Fibroblast of lung (primary cell): ENCODE data around the gene ABR. TPM values are rescaled to one million over a fixed set of nuclear protein-coding genes. Genes with fewer than 3 reads are reported as not detected.

ENCODE experiments used
- DNase-seq, 2 donors: peaks; one replicate each; pipeline versions ENCODE4 v3.0.0 to v3.0.0-alpha.2; 2010; ENCODE audit warnings: low read depth in 2 of 2
- H2AFZ ChIP-seq: 2 replicates; pipeline ENCODE4 v1.5.1; 2012; ENCODE audit warnings: low read length, control low read depth, inconsistent platforms
- H3K27ac ChIP-seq: 2 replicates; pipeline ENCODE4 v1.5.1; 2011; ENCODE audit warnings: low read length, control low read depth; ENCODE audit not compliant: insufficient read depth
- H3K27me3 ChIP-seq: 2 replicates; pipeline ENCODE4 v1.5.1; 2011; ENCODE audit warnings: mild to moderate bottlenecking, low read length; ENCODE audit not compliant: control insufficient read depth, insufficient read depth
- H3K36me3 ChIP-seq: 2 replicates; pipeline ENCODE4 v1.5.1; 2011; ENCODE audit warnings: low read length; ENCODE audit not compliant: control insufficient read depth, insufficient read depth
- H3K4me1 ChIP-seq: 2 replicates; pipeline ENCODE4 v1.5.1; 2011; ENCODE audit warnings: low read length; ENCODE audit not compliant: control insufficient read depth, insufficient read depth; ENCODE audit errors: extremely low read depth
- H3K4me2 ChIP-seq: 2 replicates; pipeline ENCODE4 v1.5.1; 2011; ENCODE audit warnings: low read length, control low read depth; ENCODE audit not compliant: insufficient read depth; ENCODE audit errors: extremely low read depth
- H3K4me3 ChIP-seq, 4 experiments: fragments of 200-600 bp in 1 of 4; sonication (generic) in 1 of 4; replicated peaks in 1 of 4; 2 replicates each; pipeline ENCODE4 v1.5.1; 2011 to 2016; ENCODE audit warnings: low read length in 4 of 4, low read depth in 3 of 4, mild to moderate bottlenecking in 3 of 4, control low read depth in 2 of 4, inconsistent platforms in 1 of 4, mixed read lengths in 1 of 4; ENCODE audit not compliant: insufficient read depth in 1 of 4; ENCODE audit errors: control extremely low read depth in 1 of 4
- H3K79me2 ChIP-seq: 2 replicates; pipeline ENCODE4 v1.5.1; 2012; ENCODE audit warnings: mild to moderate bottlenecking, low read length, inconsistent platforms; ENCODE audit not compliant: control insufficient read depth, insufficient read depth
- H3K9ac ChIP-seq: 2 replicates; pipeline ENCODE4 v1.5.1; 2011; ENCODE audit warnings: mild to moderate bottlenecking, low read length, control low read depth; ENCODE audit not compliant: insufficient read depth
- H3K9me3 ChIP-seq: 2 replicates; pipeline ENCODE4 v1.5.1; 2012; ENCODE audit warnings: low read depth, low read length; ENCODE audit not compliant: control insufficient read depth, insufficient read depth
- H4K20me1 ChIP-seq: 2 replicates; pipeline ENCODE4 v1.5.1; 2011; ENCODE audit warnings: low read length; ENCODE audit not compliant: control insufficient read depth, insufficient read depth; ENCODE audit errors: extremely low read depth
- CTCF ChIP-seq, 2 donors: IDR thresholded peaks in 1 of 2; conservative IDR thresholded peaks in 1 of 2; 1 replicate in 1 of 2; 2 replicates in 1 of 2; pipeline ENCODE4 v1.5.1; 2011 to 2012; ENCODE audit warnings: low read length in 2 of 2, control low read depth in 1 of 2, inconsistent platforms in 1 of 2, low read depth in 1 of 2, mild to moderate bottlenecking in 1 of 2
- EZH2 ChIP-seq: IDR thresholded peaks from 2 replicates; pipeline ENCODE4 v1.5.1; 2012; ENCODE audit warnings: low read length, control low read depth, mild to moderate bottlenecking; ENCODE audit errors: missing control alignments
- polyA plus RNA-seq, 2 donors: library from polyadenylated mRNA; depleted of rRNA in 1 of 2; stranded (reverse) in 1 of 2; unstranded in 1 of 2; fragments of >200 nt; gene quantifications; 2 replicates each; pipeline ENCODE4 v1.2.1, GENCODE V29; 2011 to 2012; ENCODE audit warnings: missing spikeins in 1 of 2
- total RNA-seq: library from RNA; depleted of rRNA; stranded (reverse); fragments of >200 nt; gene quantifications from 2 replicates; pipeline ENCODE4 v1.2.1, GENCODE V29; 2014

The ABR gene
- total and polyA plus RNA-seq, 2 donors (not counting 1 experiment from before 2014, with no cell fraction given), result 43.7 to 84.7 TPM

- H4K20me1 ChIP-seq, result no peaks in the 10 kb centered on the region
- peaks cover 5% of the 10 kb centered on the region for H3K36me3 ChIP-seq
- no peak overlapping the region for H3K9ac ChIP-seq
- H3K79me2 ChIP-seq, result no peaks in the 10 kb centered on the region
- H3K27ac ChIP-seq, result no peak overlapping the region
- no peaks in the 10 kb centered on the region for H3K9me3 ChIP-seq
- H3K4me1 ChIP-seq, result peaks cover 2% of the 10 kb centered on the region
- no peak overlapping the region for H3K4me2 ChIP-seq
- H3K27me3 ChIP-seq, result no peaks in the 10 kb centered on the region
- DNase-seq, result no peak
- no peak overlapping the region for H3K4me3 ChIP-seq
- TF ChIP-seq CTCF (conservative IDR thresholded peaks at IDR 0.05 in 1 of 2, IDR thresholded peaks at IDR 0.05 in 1 of 2; ENCODE audit: low read depth in 1 of 2, low read length in 2 of 2), result no peak
- TF ChIP-seq EZH2, result no peak
- no peak overlapping the region for H2AFZ ChIP-seq
Measured at GRCh38 chr17:1094591-1094990, 85.2 kb downstream of the ABR start.

GRCh38 chr17:1091900-1092299, 87.9 kb downstream of the ABR start:
- H3K27me3 ChIP-seq, result no peaks in the 10 kb centered on the region
- H4K20me1 ChIP-seq, result no peaks in the 10 kb centered on the region
- no peaks in the 10 kb centered on the region for H3K79me2 ChIP-seq
- H3K27ac ChIP-seq, result no peak overlapping the region
- H3K4me3 ChIP-seq, result no peak overlapping the region
- H3K4me2 ChIP-seq, result no peak overlapping the region
- no peak for TF ChIP-seq CTCF (conservative IDR thresholded peaks at IDR 0.05 in 1 of 2, IDR thresholded peaks at IDR 0.05 in 1 of 2; ENCODE audit: low read depth in 1 of 2, low read length in 2 of 2)
- TF ChIP-seq EZH2, result no peak
- H3K36me3 ChIP-seq, result peaks cover 5% of the 10 kb centered on the region
- H3K9me3 ChIP-seq, result no peaks in the 10 kb centered on the region
- no peak for DNase-seq
- no peak overlapping the region for H3K9ac ChIP-seq
- no peak overlapping the region for H2AFZ ChIP-seq
- H3K4me1 ChIP-seq, result no peaks in the 10 kb centered on the region

- TF ChIP-seq EZH2 (no peak), CTCF (conservative IDR thresholded peaks at IDR 0.05 in 1 of 2, IDR thresholded peaks at IDR 0.05 in 1 of 2; ENCODE audit: low read depth in 1 of 2, low read length in 2 of 2) (no peak)
- peaks cover 5% of the 10 kb centered on the region for H3K36me3 ChIP-seq
- no peaks in the 10 kb centered on the region for H4K20me1 ChIP-seq
Measured at GRCh38 chr17:1091190-1091534, 88.6 kb downstream of the ABR start.

More at GRCh38 chr17:1091190-1091534, 88.6 kb downstream of the ABR start:
- Histone ChIP-seq H3K9me3 (no peaks in the 10 kb centered on the region), H2AFZ (no peak overlapping the region), H3K79me2 (no peaks in the 10 kb centered on the region), H3K27ac (no peak overlapping the region), H3K9ac (no peak overlapping the region), H3K4me1 (no peaks in the 10 kb centered on the region), H3K4me2 (no peak overlapping the region), H3K4me3 (no peak overlapping the region), H3K27me3 (no peaks in the 10 kb centered on the region)
- DNase-seq, result no peak
